ENCODE results near the gene GNB1. TPM values are rescaled to one million over a fixed set of nuclear protein-coding genes. Genes with fewer than 3 reads are reported as not detected.

The GNB1 gene
- total and polyA plus RNA-seq, 2 of the 4 experiments (the other 2 are of a cell fraction), result 73.5 to 371 TPM

DNA sequence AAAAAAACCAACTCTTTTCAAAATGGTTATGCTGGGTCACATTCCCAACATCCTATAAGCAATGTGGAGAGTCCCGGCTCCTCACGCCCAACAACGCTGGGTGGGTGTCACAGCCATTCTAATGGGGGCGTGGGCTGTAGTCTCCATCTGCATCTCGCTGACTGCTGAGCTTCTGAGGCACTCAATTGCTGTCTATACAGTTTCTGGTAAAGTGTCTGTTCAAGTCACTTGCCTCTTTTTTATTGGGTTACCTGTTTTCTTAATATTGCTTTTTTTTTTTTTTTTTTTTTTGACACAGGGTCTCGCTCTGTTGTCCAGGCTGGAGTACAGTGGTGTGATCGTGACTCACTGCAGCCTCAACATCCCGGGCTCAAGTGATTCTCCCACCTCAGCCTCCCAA, 54.8 kb downstream of the GNB1 start:
- ATAC-seq (ENCODE audit: low read depth) (no peak), DNase-seq (no peak)
- Histone ChIP-seq H3K4me1 (ENCODE audit: control insufficient read depth, insufficient read depth, low read length) (no peaks in the 10 kb centered on the region), H2BK120ac (ENCODE audit: low read depth, low read length) (no peak overlapping the region), H4K5ac (ENCODE audit: low read depth, low read length) (no peak overlapping the region), H3K79me1 (ENCODE audit: low read depth in 1 of 2, low read length in 2 of 2) (peaks cover 20 to 61% of the 10 kb centered on the region in 2 experiments), H2AK9ac (replicated peaks; ENCODE audit: low read depth, low read length, poor library complexity) (no peak overlapping the region), H3K9ac (ENCODE audit: low read depth, low read length) (no peak overlapping the region), H3K27me3 (ENCODE audit: control insufficient read depth, insufficient read depth, low read length) (no peaks in the 10 kb centered on the region), H3K36me3 (ENCODE audit: control insufficient read depth, insufficient read depth, low read length) (peaks cover 31% of the 10 kb centered on the region), H3K14ac (replicated peaks; ENCODE audit: low read depth, low read length) (no peak overlapping the region), H3K23ac (ENCODE audit: low read depth, low read length) (no peak overlapping the region), H3K18ac (ENCODE audit: low read depth, low read length) (no peak overlapping the region), H3K4me3 (ENCODE audit: insufficient read depth, low read depth, low read length) (no peak overlapping the region), H2AFZ (replicated peaks; ENCODE audit: low read length, poor library complexity) (no peak overlapping the region), H2BK20ac (ENCODE audit: low read depth, low read length) (no peak overlapping the region), H3K27ac (ENCODE audit: insufficient read depth, low read length) (no peak overlapping the region), H4K20me1 (ENCODE audit: insufficient read depth, low read length) (peaks cover 95% of the 10 kb centered on the region), H3K56ac (ENCODE audit: extremely low read depth, insufficient read depth, low read length) (no peak overlapping the region), H4K8ac (ENCODE audit: low read depth in 2 of 2, low read length in 2 of 2) (no peak overlapping the region), H2BK15ac (ENCODE audit: low read depth, low read length) (no peak overlapping the region), H2AK5ac (ENCODE audit: low read depth, low read length) (no peak overlapping the region), H4K91ac (ENCODE audit: insufficient read depth, low read depth, low read length) (no peak overlapping the region), H2BK5ac (ENCODE audit: low read depth, low read length, poor library complexity, severe bottlenecking) (no peak overlapping the region), H3K9me1 (ENCODE audit: insufficient read depth, low read length) (peaks cover 7% of the 10 kb centered on the region), H3K4me2 (ENCODE audit: low read depth, low read length) (no peak overlapping the region), H3K9me3 (ENCODE audit: control insufficient read depth, insufficient read depth, low read length) (no peaks in the 10 kb centered on the region), H3K4ac (ENCODE audit: low read depth, low read length) (no peak overlapping the region)
- WGBS, 2 experiments (ENCODE audit: extremely low coverage in 2 of 2, insufficient read length in 1 of 2), result 100% methylated on average over 1 of the region's 8 CpGs; no CpG with 5 or more reads in 1 of the 2 experiments
- ChIA-PET CTCF (interaction anchor here (0.6 kb wide), 1 partner anchor 51 kb away, joined by 4 read pairs; no protein-coding TSS in a partner anchor), POLR2A (ENCODE audit: unreplicated experiment) (no interaction called here)
- TF ChIP-seq RCOR1 (IDR thresholded peaks at IDR 0.05; ENCODE audit: insufficient replicate concordance, low read length), result no peak
- no peak for TF ChIP-seq RFX5 (IDR thresholded peaks at IDR 0.05; ENCODE audit: low read depth, low read length)
- TF ChIP-seq FOS (IDR thresholded peaks at IDR 0.05; ENCODE audit: low read depth, low read length), result no peak
- TF ChIP-seq, protein P1, sequence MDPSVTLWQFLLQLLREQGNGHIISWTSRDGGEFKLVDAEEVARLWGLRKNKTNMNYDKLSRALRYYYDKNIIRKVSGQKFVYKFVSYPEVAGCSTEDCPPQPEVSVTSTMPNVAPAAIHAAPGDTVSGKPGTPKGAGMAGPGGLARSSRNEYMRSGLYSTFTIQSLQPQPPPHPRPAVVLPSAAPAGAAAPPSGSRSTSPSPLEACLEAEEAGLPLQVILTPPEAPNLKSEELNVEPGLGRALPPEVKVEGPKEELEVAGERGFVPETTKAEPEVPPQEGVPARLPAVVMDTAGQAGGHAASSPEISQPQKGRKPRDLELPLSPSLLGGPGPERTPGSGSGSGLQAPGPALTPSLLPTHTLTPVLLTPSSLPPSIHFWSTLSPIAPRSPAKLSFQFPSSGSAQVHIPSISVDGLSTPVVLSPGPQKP (IDR thresholded peaks at IDR 0.05; ENCODE audit: borderline replicate concordance, low read depth, low read length), result no peak
- TF ChIP-seq CHD1 (IDR thresholded peaks at IDR 0.05; ENCODE audit: low read depth, low read length), result no peak
- no peak for TF ChIP-seq MXI1 (IDR thresholded peaks at IDR 0.05; ENCODE audit: borderline replicate concordance, low read depth, low read length)
- TF ChIP-seq MAZ (IDR thresholded peaks at IDR 0.05; ENCODE audit: borderline replicate concordance, low read depth, low read length), result no peak
- TF ChIP-seq, protein P2, sequence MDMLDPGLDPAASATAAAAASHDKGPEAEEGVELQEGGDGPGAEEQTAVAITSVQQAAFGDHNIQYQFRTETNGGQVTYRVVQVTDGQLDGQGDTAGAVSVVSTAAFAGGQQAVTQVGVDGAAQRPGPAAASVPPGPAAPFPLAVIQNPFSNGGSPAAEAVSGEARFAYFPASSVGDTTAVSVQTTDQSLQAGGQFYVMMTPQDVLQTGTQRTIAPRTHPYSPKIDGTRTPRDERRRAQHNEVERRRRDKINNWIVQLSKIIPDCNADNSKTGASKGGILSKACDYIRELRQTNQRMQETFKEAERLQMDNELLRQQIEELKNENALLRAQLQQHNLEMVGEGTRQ (IDR thresholded peaks at IDR 0.05; ENCODE audit: low read depth, low read length), result no peak
- TF ChIP-seq MAFK (IDR thresholded peaks at IDR 0.05; ENCODE audit: low read depth, low read length), result no peak
- no peak for TF ChIP-seq CEBPB (IDR thresholded peaks at IDR 0.05; ENCODE audit: low read depth, low read length)
- no peak for TF ChIP-seq BHLHE40 (IDR thresholded peaks at IDR 0.05; ENCODE audit: low read depth, low read length)
- in situ Hi-C loops (cut with MboI; ENCODE audit: low sequenced_read_pairs), result no loop called here
- intact Hi-C loops (cut with micrococcal nuclease), result no loop called here
- dilution Hi-C loops (cut with HindIII; ENCODE audit: low sequenced_read_pairs, unreplicated experiment), result no loop called here
- no TSS peak for BruUV-seq (replicated peaks)

Data from IMR-90 (cell line).